AG10803 (cell line): ENCODE results near the gene PPP1R9A.

Experiments used
- DNase-seq: peaks from one replicate; pipeline ENCODE4 v3.0.0; 2010; ENCODE audit warnings: low read depth
- H3K4me3 ChIP-seq: 2 replicates; pipeline ENCODE4 v1.5.1; 2011; ENCODE audit warnings: mild to moderate bottlenecking, low read length, control low read depth
- CTCF ChIP-seq: conservative IDR thresholded peaks from 2 replicates; pipeline ENCODE4 v1.5.1; 2011; ENCODE audit warnings: mild to moderate bottlenecking, low read length, control low read depth, inconsistent platforms

PPP1R9A gene

GRCh38 chr7:95105627-95106026 lies 198.2 kb downstream of the PPP1R9A start:
- TF ChIP-seq CTCF: no peak
- no peak for DNase-seq
- H3K4me3 ChIP-seq: no peak overlapping the region

- no peak for TF ChIP-seq CTCF
Measured at GRCh38 chr7:95106401-95106800, 199.0 kb downstream of the PPP1R9A start.

GRCh38 chr7:95110707-95111106 lies 203.3 kb downstream of the PPP1R9A start:
- TF ChIP-seq CTCF: no peak
- no peak for DNase-seq
- no peak overlapping the region for H3K4me3 ChIP-seq

More at GRCh38 chr7:95106401-95106800, 199.0 kb downstream of the PPP1R9A start:
- no peak overlapping the region for H3K4me3 ChIP-seq
- no peak for DNase-seq

- DNase-seq: no peak
- H3K4me3 ChIP-seq: no peak overlapping the region
- no peak for TF ChIP-seq CTCF
Measured at GRCh38 chr7:95113590-95113989, 206.2 kb downstream of the PPP1R9A start.

- H3K4me3 ChIP-seq: no peak overlapping the region
- TF ChIP-seq CTCF: no peak
- no peak for DNase-seq
Measured at GRCh38 chr7:95126053-95126709, 218.8 kb downstream of the PPP1R9A start.

- no peak for DNase-seq
- no peak overlapping the region for H3K4me3 ChIP-seq
- no peak for TF ChIP-seq CTCF
Measured at GRCh38 chr7:95132500-95132899, 225.1 kb downstream of the PPP1R9A start.

- no peak overlapping the region for H3K4me3 ChIP-seq
- TF ChIP-seq CTCF: no peak
- DNase-seq: no peak
Measured at GRCh38 chr7:95139922-95140321, 232.5 kb downstream of the PPP1R9A start.
